Cerebellar cortex (tissue), 1 donor: ENCODE measurements around the gene SCAF4.
"Not testable (repeated sequence)": the region's sequence is repeated elsewhere in the genome, so short reads cannot be mapped to it uniquely, and the experiment has no call there.

Experiments used
- DNase-seq: peaks from one replicate; pipeline ENCODE4 v3.0.0-alpha.2; 2015; ENCODE audit warnings: low spot score

Gene SCAF4, protein sequence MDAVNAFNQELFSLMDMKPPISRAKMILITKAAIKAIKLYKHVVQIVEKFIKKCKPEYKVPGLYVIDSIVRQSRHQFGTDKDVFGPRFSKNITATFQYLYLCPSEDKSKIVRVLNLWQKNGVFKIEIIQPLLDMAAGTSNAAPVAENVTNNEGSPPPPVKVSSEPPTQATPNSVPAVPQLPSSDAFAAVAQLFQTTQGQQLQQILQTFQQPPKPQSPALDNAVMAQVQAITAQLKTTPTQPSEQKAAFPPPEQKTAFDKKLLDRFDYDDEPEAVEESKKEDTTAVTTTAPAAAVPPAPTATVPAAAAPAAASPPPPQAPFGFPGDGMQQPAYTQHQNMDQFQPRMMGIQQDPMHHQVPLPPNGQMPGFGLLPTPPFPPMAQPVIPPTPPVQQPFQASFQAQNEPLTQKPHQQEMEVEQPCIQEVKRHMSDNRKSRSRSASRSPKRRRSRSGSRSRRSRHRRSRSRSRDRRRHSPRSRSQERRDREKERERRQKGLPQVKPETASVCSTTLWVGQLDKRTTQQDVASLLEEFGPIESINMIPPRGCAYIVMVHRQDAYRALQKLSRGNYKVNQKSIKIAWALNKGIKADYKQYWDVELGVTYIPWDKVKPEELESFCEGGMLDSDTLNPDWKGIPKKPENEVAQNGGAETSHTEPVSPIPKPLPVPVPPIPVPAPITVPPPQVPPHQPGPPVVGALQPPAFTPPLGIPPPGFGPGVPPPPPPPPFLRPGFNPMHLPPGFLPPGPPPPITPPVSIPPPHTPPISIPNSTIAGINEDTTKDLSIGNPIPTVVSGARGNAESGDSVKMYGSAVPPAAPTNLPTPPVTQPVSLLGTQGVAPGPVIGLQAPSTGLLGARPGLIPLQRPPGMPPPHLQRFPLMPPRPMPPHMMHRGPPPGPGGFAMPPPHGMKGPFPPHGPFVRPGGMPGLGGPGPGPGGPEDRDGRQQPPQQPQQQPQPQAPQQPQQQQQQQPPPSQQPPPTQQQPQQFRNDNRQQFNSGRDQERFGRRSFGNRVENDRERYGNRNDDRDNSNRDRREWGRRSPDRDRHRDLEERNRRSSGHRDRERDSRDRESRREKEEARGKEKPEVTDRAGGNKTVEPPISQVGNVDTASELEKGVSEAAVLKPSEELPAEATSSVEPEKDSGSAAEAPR

GRCh38 chr21:31731857-31732596, at the start of gene SCAF4:
SCAF4 (minus strand) TSS chr21:31732118; CDS start chr21:31731692, 426 bp downstream.
- DNase-seq = peak; percentile 88

GRCh38 chr21:31780944-31781343, 49.0 kb upstream of the SCAF4 start:
- DNase-seq = no peak

GRCh38 chr21:31778546-31778945, 46.6 kb upstream of the SCAF4 start:
- DNase-seq = no peak

GRCh38 chr21:31777857-31778256, 45.9 kb upstream of the SCAF4 start:
- DNase-seq = no peak

DNA sequence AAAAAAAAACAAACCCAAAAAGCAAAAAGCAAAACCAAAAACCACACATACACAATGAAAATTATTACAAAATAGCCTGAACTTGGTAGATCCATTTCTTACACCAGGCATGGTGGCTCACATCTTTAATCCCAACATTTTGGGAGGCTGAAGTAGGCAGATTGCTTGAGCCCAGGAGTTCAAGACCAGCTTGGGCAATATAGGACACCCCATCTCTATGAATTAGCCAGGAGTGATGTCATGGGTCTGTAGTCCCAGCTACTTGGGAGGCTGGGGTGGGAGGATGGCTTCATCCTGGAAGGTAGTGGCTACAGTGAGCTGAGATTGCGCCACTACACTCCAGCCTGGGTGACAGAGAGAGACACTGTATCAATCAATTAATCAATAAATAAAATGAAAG, 42.1 kb upstream of the SCAF4 start:
- no peak for DNase-seq

DNA sequence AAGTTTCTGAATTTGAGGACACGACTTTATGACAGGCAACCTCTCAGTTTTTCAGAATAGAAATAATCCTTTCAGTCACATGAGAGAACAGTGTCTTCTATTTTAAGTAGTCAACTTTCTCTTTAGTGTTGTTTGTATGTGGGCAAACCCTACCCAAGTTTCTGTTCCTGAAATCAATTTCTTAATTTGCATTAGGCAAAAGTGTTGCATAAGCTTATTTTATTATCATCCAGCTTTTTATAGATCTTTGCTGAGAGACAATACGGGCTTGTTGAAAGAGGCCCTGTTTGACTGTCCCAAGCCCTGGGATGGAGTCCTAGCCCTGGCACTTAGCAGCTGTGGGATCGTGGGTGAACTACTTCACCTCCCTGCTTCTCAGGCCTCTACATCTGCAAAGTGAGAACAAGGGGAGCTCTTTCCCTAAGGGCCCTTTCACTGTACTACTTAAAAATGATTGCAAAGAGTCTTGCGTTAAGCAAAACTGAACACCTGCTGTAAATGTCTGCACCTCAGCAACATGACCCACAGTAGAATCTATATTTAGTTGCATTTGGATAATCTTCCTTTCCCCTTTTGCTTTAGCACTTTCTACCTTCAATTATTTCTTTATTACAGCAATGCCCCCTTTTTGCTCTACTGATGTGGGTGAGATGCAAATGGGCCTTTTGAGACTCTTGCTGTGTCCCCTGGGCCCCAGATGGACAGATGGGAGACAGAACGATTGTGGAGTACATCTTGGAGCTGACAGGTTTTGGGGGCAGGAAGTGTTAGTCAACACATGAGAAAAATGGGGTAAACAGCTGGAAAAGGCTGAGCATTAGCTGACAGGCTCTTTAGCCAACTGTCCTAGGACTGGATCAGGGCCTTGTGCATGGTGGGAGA, 41.0 kb upstream of the SCAF4 start:
- DNase-seq = no peak

GRCh38 chr21:31771685-31772084, 39.8 kb upstream of the SCAF4 start:
- DNase-seq = no peak

DNA sequence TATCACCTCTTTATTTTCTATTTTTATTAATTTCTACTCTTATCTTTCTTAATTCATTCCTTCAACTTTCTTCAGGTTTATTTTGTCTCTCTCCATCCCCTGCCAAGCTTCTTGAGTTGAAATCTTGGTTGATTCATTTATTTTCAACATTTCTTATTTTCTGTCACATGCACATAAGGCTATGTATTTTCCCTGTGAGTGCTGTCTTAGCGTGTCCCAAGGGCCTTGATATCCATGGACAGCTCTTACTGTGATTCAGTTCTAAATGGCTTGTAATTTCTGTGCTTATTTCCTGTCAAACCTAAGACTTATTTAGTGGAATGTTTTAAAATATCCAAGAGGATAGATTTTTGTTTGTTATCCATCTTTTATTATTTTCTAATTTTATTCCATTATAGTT, 36.8 kb upstream of the SCAF4 start:
- DNase-seq = no peak

DNA sequence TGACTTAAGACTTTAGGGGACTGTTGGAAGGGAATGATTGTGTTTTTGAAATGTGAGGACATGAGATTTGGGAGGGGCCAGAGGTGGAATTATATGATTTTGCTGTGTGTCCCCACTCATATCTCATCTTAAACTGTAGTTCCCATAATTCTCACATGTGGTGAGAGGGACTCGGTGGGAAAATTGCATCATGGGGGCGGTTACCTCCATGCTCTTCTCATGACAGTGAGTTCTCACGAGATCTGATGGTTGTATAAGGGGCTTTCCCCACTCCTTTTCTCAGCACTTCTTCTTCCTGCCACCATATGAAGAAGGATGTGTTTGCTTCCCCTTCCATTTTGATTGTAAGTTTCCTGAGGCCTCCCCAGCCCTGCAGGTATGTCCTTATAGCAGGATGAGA, 35.0 kb upstream of the SCAF4 start:
- DNase-seq = no peak

GRCh38 chr21:31765850-31766249, 33.9 kb upstream of the SCAF4 start:
- DNase-seq = not testable (repeated sequence)

GRCh38 chr21:31760931-31761330, 29.0 kb upstream of the SCAF4 start:
- DNase-seq = no peak

- no peak for DNase-seq
These were observed 24.9 kb upstream of the SCAF4 start for GRCh38 chr21:31756787-31757186.

DNA sequence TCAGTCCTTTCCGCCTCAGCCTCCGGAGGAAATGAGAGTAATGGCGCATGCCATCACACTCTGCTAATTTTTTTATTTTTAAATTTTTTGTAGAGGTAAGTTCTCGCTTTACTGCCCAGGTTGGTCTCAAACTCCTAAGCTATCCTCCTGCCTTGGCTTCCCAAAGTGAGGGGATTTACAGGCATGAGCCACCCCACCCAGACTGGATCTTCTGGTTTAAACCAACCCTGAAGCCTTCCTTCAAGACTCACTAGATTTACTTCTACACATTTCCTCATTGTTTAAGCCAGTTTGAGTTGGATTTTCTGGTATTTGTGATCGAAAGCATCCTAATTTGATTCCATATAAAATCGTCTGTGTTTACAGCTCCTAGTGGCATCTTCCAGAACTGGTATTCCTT, 23.1 kb upstream of the SCAF4 start:
- DNase-seq = no peak

GRCh38 chr21:31754708-31754960, 22.7 kb upstream of the SCAF4 start:
- DNase-seq = no peak

DNA sequence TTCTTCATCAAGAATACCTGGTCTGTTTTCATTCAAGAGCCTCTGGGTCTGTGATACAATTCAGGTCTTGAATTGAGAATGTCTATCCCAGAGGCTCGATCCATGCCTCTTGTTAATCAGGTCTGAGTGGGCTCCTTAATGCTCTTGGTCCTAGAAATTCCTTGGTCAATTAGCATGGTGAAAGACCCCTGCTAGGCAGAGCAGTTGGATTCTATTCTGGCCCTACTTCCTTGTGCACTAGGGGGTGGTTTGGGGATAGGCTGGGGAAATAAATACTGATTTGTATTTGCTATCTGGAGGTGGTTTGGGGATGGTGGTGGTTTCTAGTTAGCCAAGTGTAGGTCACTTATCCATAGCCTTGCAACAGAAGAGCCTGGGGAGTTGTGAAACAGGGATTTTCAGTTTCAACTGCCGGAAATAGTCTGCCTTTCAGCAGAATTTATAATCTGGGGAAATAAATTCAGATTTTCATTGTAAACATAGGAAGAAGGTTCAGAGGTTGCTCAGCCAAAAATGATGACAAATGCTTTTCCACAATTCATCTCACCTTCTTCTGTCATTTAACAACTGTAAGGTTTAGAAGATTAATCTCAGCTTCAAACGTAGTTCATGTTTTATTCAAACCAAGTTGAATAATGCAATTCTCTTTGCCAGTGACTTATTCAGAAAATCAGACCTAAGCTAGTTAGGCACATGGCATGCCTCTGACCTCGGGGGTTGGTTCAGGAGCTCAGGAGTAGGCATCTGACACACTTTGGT, 22.2 kb upstream of the SCAF4 start:
- no peak for DNase-seq

DNA sequence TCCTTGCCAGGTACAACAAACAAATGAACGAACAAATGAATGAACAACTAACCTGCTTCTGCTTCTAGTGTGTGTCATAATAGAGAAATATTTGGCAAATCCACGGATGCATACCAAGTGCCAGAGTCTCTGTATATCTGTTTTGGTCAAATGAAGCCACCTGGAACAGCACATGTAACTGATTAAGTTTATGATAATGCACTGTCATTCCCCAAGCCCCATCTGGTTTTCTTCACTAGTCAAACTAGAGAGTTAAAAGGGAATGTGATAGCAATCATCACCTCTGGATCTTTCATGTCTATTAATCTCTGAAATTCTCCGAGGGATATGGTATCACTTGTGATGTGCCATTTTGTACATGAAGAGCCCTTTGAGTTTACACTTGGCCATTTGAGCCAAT, 21.0 kb upstream of the SCAF4 start:
- no peak for DNase-seq

- DNase-seq = no peak
These were observed 20.4 kb upstream of the SCAF4 start for GRCh38 chr21:31752352-31752751.

- DNase-seq = no peak
These were observed 18.9 kb upstream of the SCAF4 start for GRCh38 chr21:31750843-31751242.

GRCh38 chr21:31744182-31744800, 12.4 kb upstream of the SCAF4 start:
- DNase-seq = no peak

- no peak for DNase-seq
These were observed 11.8 kb upstream of the SCAF4 start for GRCh38 chr21:31743712-31744111.
